ENCODE measurements around the gene PPP1R14C. TPM values are rescaled to one million over a fixed set of nuclear protein-coding genes. Genes with fewer than 3 reads are reported as not detected.

PPP1R14C gene
- total and polyA plus RNA-seq, 2 donors (not counting 1 experiment from before 2014, with no cell fraction given): 0.17 TPM; not detected in 1

DNA sequence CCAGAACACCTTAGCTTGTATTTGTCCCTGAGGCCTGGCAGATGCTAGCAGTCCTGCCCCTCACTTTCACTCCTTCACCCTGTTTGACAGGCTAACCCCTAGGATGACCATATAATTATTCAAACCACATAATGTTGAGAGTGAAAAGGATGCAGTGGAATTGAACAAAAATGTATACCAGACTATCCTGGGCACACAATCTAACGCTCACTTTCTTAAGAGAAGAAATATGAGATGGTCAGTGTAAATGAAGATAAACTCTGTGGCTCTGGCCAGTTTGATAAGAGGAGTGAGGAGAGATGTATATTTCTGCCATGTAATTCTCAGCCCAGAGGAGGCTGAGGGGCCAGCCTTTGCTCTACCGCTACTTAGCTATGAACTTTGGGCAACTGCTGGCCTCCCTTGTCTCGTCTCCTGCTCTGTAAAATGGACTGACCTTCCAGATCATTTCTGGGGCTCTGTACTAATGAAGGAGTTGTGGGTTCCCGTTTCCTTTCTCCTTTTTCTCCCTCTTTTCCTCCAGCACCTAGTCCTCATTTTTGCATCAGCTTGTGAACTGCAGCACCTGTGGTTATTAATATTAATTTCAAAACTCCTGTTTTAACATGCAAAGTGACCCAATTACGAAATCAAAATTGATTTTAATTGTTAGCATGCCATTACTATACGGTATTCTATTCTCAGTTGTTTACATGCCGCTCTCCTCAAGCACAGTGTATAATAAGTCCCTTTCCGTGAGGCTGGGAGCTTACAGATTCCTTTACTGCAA lies 133.5 kb downstream of the PPP1R14C start:
- Histone ChIP-seq H3K79me2 (ENCODE audit: control insufficient read depth, insufficient read depth, low read length) (no peaks in the 10 kb centered on the region), H3K4me2 (ENCODE audit: extremely low read depth, insufficient read depth, low read length) (no peak overlapping the region), H3K27ac (ENCODE audit: insufficient read depth, low read length) (no peak overlapping the region), H3K27me3 (ENCODE audit: control insufficient read depth, insufficient read depth, low read length) (no peaks in the 10 kb centered on the region), H4K20me1 (ENCODE audit: control insufficient read depth, extremely low read depth, insufficient read depth, low read length) (no peaks in the 10 kb centered on the region), H3K4me3 (replicated peaks in 1 of 4; ENCODE audit: control extremely low read depth in 1 of 4, insufficient read depth in 1 of 4, low read depth in 3 of 4, low read length in 4 of 4) (no peak overlapping the region), H3K36me3 (ENCODE audit: control insufficient read depth, insufficient read depth, low read length) (no peaks in the 10 kb centered on the region), H2AFZ (ENCODE audit: low read length) (no peak overlapping the region), H3K9me3 (ENCODE audit: control insufficient read depth, insufficient read depth, low read depth, low read length) (no peaks in the 10 kb centered on the region), H3K4me1 (ENCODE audit: control insufficient read depth, extremely low read depth, insufficient read depth, low read length) (no peaks in the 10 kb centered on the region), H3K9ac (ENCODE audit: insufficient read depth, low read length) (no peak overlapping the region)
- DNase-seq (ENCODE audit: low read depth in 2 of 2): no peak
- TF ChIP-seq, protein P1, sequence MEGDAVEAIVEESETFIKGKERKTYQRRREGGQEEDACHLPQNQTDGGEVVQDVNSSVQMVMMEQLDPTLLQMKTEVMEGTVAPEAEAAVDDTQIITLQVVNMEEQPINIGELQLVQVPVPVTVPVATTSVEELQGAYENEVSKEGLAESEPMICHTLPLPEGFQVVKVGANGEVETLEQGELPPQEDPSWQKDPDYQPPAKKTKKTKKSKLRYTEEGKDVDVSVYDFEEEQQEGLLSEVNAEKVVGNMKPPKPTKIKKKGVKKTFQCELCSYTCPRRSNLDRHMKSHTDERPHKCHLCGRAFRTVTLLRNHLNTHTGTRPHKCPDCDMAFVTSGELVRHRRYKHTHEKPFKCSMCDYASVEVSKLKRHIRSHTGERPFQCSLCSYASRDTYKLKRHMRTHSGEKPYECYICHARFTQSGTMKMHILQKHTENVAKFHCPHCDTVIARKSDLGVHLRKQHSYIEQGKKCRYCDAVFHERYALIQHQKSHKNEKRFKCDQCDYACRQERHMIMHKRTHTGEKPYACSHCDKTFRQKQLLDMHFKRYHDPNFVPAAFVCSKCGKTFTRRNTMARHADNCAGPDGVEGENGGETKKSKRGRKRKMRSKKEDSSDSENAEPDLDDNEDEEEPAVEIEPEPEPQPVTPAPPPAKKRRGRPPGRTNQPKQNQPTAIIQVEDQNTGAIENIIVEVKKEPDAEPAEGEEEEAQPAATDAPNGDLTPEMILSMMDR (conservative IDR thresholded peaks at IDR 0.05 in 1 of 2, IDR thresholded peaks at IDR 0.05 in 1 of 2; ENCODE audit: low read depth in 1 of 2, low read length in 2 of 2): no peak
- no peak for TF ChIP-seq EZH2 (IDR thresholded peaks at IDR 0.05; ENCODE audit: low read length, missing control alignments)

DNA sequence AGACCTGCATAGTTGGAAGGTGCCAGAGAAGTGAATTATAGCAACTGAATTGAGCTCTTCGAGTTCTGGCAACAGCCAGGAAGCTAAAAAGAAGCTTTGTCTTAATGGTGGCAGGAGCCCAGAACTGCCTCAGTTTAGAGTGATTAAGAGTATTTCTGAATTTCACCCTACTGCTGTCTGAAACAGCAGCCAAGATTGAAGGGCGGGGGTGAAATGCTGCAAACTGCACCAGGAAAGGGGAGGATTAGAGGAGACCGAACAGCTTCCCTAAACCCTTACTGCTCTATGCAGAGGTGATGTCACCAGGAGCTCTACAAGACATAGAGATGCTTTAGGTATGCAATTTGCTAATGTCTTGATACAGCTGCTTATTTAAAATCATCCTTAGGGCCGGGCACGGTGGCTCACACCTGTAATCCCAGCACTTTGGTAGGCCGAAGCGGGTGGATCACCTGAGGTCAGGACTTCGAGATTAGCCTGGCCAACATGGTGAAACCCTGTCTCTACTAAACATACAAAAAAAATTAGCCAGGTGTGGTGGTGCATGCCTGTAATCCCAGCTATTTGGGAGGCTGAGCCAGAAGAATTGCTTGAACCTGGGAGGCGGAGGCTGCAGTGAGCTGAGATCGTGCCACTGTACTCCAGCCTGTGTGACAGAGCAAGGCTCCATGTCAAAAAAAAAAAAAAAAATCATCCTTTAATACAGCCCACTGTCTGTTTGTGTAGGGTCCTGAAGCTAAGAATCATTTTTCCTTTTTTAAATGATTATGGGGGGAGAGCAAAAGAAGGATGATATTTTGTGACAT lies 134.3 kb downstream of the PPP1R14C start:
- Histone ChIP-seq H3K4me3 (replicated peaks in 1 of 4; ENCODE audit: control extremely low read depth in 1 of 4, insufficient read depth in 1 of 4, low read depth in 3 of 4, low read length in 4 of 4) (no peak overlapping the region), H3K4me1 (ENCODE audit: control insufficient read depth, extremely low read depth, insufficient read depth, low read length) (no peaks in the 10 kb centered on the region), H3K27me3 (ENCODE audit: control insufficient read depth, insufficient read depth, low read length) (no peaks in the 10 kb centered on the region), H4K20me1 (ENCODE audit: control insufficient read depth, extremely low read depth, insufficient read depth, low read length) (no peaks in the 10 kb centered on the region), H3K36me3 (ENCODE audit: control insufficient read depth, insufficient read depth, low read length) (no peaks in the 10 kb centered on the region), H3K79me2 (ENCODE audit: control insufficient read depth, insufficient read depth, low read length) (no peaks in the 10 kb centered on the region), H3K4me2 (ENCODE audit: extremely low read depth, insufficient read depth, low read length) (no peak overlapping the region), H3K27ac (ENCODE audit: insufficient read depth, low read length) (no peak overlapping the region), H3K9me3 (ENCODE audit: control insufficient read depth, insufficient read depth, low read depth, low read length) (no peaks in the 10 kb centered on the region), H3K9ac (ENCODE audit: insufficient read depth, low read length) (no peak overlapping the region), H2AFZ (ENCODE audit: low read length) (no peak overlapping the region)
- no peak for TF ChIP-seq EZH2 (IDR thresholded peaks at IDR 0.05; ENCODE audit: low read length, missing control alignments)
- TF ChIP-seq, protein P1 (conservative IDR thresholded peaks at IDR 0.05 in 1 of 2, IDR thresholded peaks at IDR 0.05 in 1 of 2; ENCODE audit: low read depth in 1 of 2, low read length in 2 of 2): no peak
- peak in 1 of 2 donors; percentile 62 for DNase-seq (ENCODE audit: low read depth in 2 of 2)

DNA sequence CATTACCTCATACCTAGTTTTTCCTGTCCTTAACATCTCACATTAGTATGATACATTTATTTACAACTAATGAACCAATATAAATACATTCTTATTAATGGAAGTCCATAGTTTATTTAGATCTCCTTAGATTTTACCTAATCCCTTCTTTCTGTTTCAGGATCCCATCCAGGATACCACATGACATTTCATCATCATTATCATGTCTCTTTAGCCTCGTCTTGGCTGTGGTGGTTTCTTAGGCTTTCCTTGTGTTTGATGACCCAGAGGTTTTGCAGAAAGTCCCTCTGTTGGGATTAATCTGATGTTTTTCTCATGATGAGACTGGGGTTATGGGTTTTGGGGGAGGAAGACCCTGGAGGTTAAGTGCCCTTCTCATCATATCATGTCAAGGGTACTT lies 136.7 kb downstream of the PPP1R14C start:
- H3K4me3 ChIP-seq (replicated peaks in 1 of 4; ENCODE audit: control extremely low read depth in 1 of 4, insufficient read depth in 1 of 4, low read depth in 3 of 4, low read length in 4 of 4): no peak overlapping the region

More for the DNA sequence above, 136.7 kb downstream of the PPP1R14C start:
- DNase-seq (ENCODE audit: low read depth in 2 of 2): no peak
- Histone ChIP-seq H3K27me3 (ENCODE audit: control insufficient read depth, insufficient read depth, low read length) (no peaks in the 10 kb centered on the region), H3K79me2 (ENCODE audit: control insufficient read depth, insufficient read depth, low read length) (no peaks in the 10 kb centered on the region), H3K36me3 (ENCODE audit: control insufficient read depth, insufficient read depth, low read length) (no peaks in the 10 kb centered on the region), H3K9me3 (ENCODE audit: control insufficient read depth, insufficient read depth, low read depth, low read length) (no peaks in the 10 kb centered on the region), H3K4me2 (ENCODE audit: extremely low read depth, insufficient read depth, low read length) (no peak overlapping the region), H2AFZ (ENCODE audit: low read length) (no peak overlapping the region), H4K20me1 (ENCODE audit: control insufficient read depth, extremely low read depth, insufficient read depth, low read length) (no peaks in the 10 kb centered on the region), H3K4me1 (ENCODE audit: control insufficient read depth, extremely low read depth, insufficient read depth, low read length) (no peaks in the 10 kb centered on the region), H3K27ac (ENCODE audit: insufficient read depth, low read length) (no peak overlapping the region), H3K9ac (ENCODE audit: insufficient read depth, low read length) (no peak overlapping the region)
- no peak for TF ChIP-seq EZH2 (IDR thresholded peaks at IDR 0.05; ENCODE audit: low read length, missing control alignments)
- TF ChIP-seq, protein P1 (conservative IDR thresholded peaks at IDR 0.05 in 1 of 2, IDR thresholded peaks at IDR 0.05 in 1 of 2; ENCODE audit: low read depth in 1 of 2, low read length in 2 of 2): no peak

Data from fibroblast of lung (primary cell).